ENCODE measurements around the gene RALY.

The RALY gene

GRCh38 chr20:34040300-34040995 lies 46.7 kb downstream of the RALY start:
- in situ Hi-C loops (cut with HindIII; ENCODE audit: low pct_ligation_motif_present, low pct_unique_long_range_greater_than_20kb, low sequenced_read_pairs) = no loop called here
- DNase-seq = no peak

- in situ Hi-C loops (cut with HindIII; ENCODE audit: low pct_ligation_motif_present, low pct_unique_long_range_greater_than_20kb, low sequenced_read_pairs) = no loop called here
- no peak for DNase-seq
These were observed 47.5 kb downstream of the RALY start for GRCh38 chr20:34041226-34041625.

- DNase-seq = no peak
- in situ Hi-C loops (cut with HindIII; ENCODE audit: low pct_ligation_motif_present, low pct_unique_long_range_greater_than_20kb, low sequenced_read_pairs) = no loop called here
These were observed 48.6 kb downstream of the RALY start for GRCh38 chr20:34042262-34042661.

GRCh38 chr20:34043025-34043424 lies 49.3 kb downstream of the RALY start:
- in situ Hi-C loops (cut with HindIII; ENCODE audit: low pct_ligation_motif_present, low pct_unique_long_range_greater_than_20kb, low sequenced_read_pairs) = no loop called here
- no peak for DNase-seq

- no peak for DNase-seq
- in situ Hi-C loops (cut with HindIII; ENCODE audit: low pct_ligation_motif_present, low pct_unique_long_range_greater_than_20kb, low sequenced_read_pairs) = no loop called here
These were observed 51.6 kb downstream of the RALY start for GRCh38 chr20:34045294-34045693.

- in situ Hi-C loops (cut with HindIII; ENCODE audit: low pct_ligation_motif_present, low pct_unique_long_range_greater_than_20kb, low sequenced_read_pairs) = no loop called here
These were observed 52.4 kb downstream of the RALY start for GRCh38 chr20:34045930-34046725.

GRCh38 chr20:34047010-34047687 lies 53.4 kb downstream of the RALY start:
- in situ Hi-C loops (cut with HindIII; ENCODE audit: low pct_ligation_motif_present, low pct_unique_long_range_greater_than_20kb, low sequenced_read_pairs) = no loop called here
- DNase-seq = no peak

More at GRCh38 chr20:34045930-34046725, 52.4 kb downstream of the RALY start:
- no peak for DNase-seq

GRCh38 chr20:34047917-34048316 lies 54.2 kb downstream of the RALY start:
- in situ Hi-C loops (cut with HindIII; ENCODE audit: low pct_ligation_motif_present, low pct_unique_long_range_greater_than_20kb, low sequenced_read_pairs) = no loop called here
- DNase-seq = no peak

GRCh38 chr20:34049389-34049788 lies 55.7 kb downstream of the RALY start:
- no peak for DNase-seq
- in situ Hi-C loops (cut with HindIII; ENCODE audit: low pct_ligation_motif_present, low pct_unique_long_range_greater_than_20kb, low sequenced_read_pairs) = no loop called here

- in situ Hi-C loops (cut with HindIII; ENCODE audit: low pct_ligation_motif_present, low pct_unique_long_range_greater_than_20kb, low sequenced_read_pairs) = no loop called here
- DNase-seq = no peak
These were observed 56.4 kb downstream of the RALY start for GRCh38 chr20:34049897-34050695.

- in situ Hi-C loops (cut with HindIII; ENCODE audit: low pct_ligation_motif_present, low pct_unique_long_range_greater_than_20kb, low sequenced_read_pairs) = no loop called here
- DNase-seq = no peak
These were observed 58.7 kb downstream of the RALY start for GRCh38 chr20:34052414-34052813.

- DNase-seq = no peak
- in situ Hi-C loops (cut with HindIII; ENCODE audit: low pct_ligation_motif_present, low pct_unique_long_range_greater_than_20kb, low sequenced_read_pairs) = no loop called here
These were observed 61.6 kb downstream of the RALY start for GRCh38 chr20:34055290-34055689.

- in situ Hi-C loops (cut with HindIII; ENCODE audit: low pct_ligation_motif_present, low pct_unique_long_range_greater_than_20kb, low sequenced_read_pairs) = no loop called here
- DNase-seq = no peak
These were observed 65.1 kb downstream of the RALY start for GRCh38 chr20:34058831-34059230.

- in situ Hi-C loops (cut with HindIII; ENCODE audit: low pct_ligation_motif_present, low pct_unique_long_range_greater_than_20kb, low sequenced_read_pairs) = no loop called here
- no peak for DNase-seq
These were observed 67.3 kb downstream of the RALY start for GRCh38 chr20:34060970-34061369.

- in situ Hi-C loops (cut with HindIII; ENCODE audit: low pct_ligation_motif_present, low pct_unique_long_range_greater_than_20kb, low sequenced_read_pairs) = no loop called here
- DNase-seq = no peak
These were observed 68.0 kb downstream of the RALY start for GRCh38 chr20:34061695-34062094.

GRCh38 chr20:34062570-34063482 lies 69.1 kb downstream of the RALY start:
- no peak for DNase-seq
- in situ Hi-C loops (cut with HindIII; ENCODE audit: low pct_ligation_motif_present, low pct_unique_long_range_greater_than_20kb, low sequenced_read_pairs) = no loop called here

- no peak for DNase-seq
- in situ Hi-C loops (cut with HindIII; ENCODE audit: low pct_ligation_motif_present, low pct_unique_long_range_greater_than_20kb, low sequenced_read_pairs) = no loop called here
These were observed 70.6 kb downstream of the RALY start for GRCh38 chr20:34064286-34064685.

GRCh38 chr20:34065260-34065659 lies 71.5 kb downstream of the RALY start:
- in situ Hi-C loops (cut with HindIII; ENCODE audit: low pct_ligation_motif_present, low pct_unique_long_range_greater_than_20kb, low sequenced_read_pairs) = no loop called here
- DNase-seq = no peak
